B cell (primary cell): ENCODE data around the gene SLC12A3. TPM values are rescaled to one million over a fixed set of nuclear protein-coding genes. Genes with fewer than 3 reads are reported as not detected.
A peak's percentile ranks its signal among the peaks of the same experiment; 100 is the strongest.

Source experiments
- ATAC-seq: fragments of 200-7000 bp; cut with Tn5 transposase; one replicate; pipeline ENCODE4 v1.10.0; 2021; ENCODE audit warnings: low read depth, mild to moderate bottlenecking, moderate number of reproducible peaks, moderate library complexity
- CTCF ChIA-PET: fragments of 350-600 bp; sonication (Branson Sonifier 250); formaldehyde crosslinking; loops from one replicate; lab custom pipeline; 2021; ENCODE audit warnings: antibody characterized with exemption, inconsistent platforms; lab: Charles Lee
- POLR2A ChIA-PET: fragments of 350-600 bp; sonication (Branson Sonifier 250); formaldehyde crosslinking; loops from one replicate; lab custom pipeline; 2021; ENCODE audit warnings: antibody characterized with exemption; lab: Charles Lee
- DNase-seq: peaks from one replicate; pipeline ENCODE4 v3.0.0; 2013
- H2AFZ ChIP-seq: 2 replicates; pipeline ENCODE4 v1.6.1; 2012; ENCODE audit warnings: mild to moderate bottlenecking, low read depth, low read length; ENCODE audit not compliant: insufficient read depth, poor library complexity, severe bottlenecking
- H3K27ac ChIP-seq, 2 donors: 1 replicate in 1 of 2; 2 replicates in 1 of 2; pipeline ENCODE4 v1.5.1; 2012 to 2013; ENCODE audit warnings: low read length in 2 of 2, mild to moderate bottlenecking in 2 of 2, moderate library complexity in 1 of 2
- H3K27me3 ChIP-seq, 4 experiments: fragments of 200-600 bp in 1 of 4; sonication (generic) in 1 of 4; replicated peaks in 1 of 4; 1 replicate in 2 of 4; 2 replicates in 2 of 4; pipeline versions ENCODE4 v1.6.1 to v1.7.0; 2013 to 2016; ENCODE audit warnings: low read length in 3 of 4, mild to moderate bottlenecking in 2 of 4, mixed read lengths in 1 of 4, moderate library complexity in 1 of 4; ENCODE audit not compliant: insufficient read depth in 4 of 4, control insufficient read depth in 3 of 4; ENCODE audit errors: control extremely low read depth in 1 of 4
- H3K36me3 ChIP-seq, 2 experiments: replicated peaks in 1 of 2; 1 replicate in 1 of 2; 2 replicates in 1 of 2; pipeline versions ENCODE4 v1.6.1 to v1.7.1; 2013; ENCODE audit warnings: low read length in 1 of 2; ENCODE audit not compliant: insufficient read depth in 2 of 2, control insufficient read depth in 1 of 2; ENCODE audit errors: control extremely low read depth in 1 of 2, extremely low read depth in 1 of 2
- H3K4me1 ChIP-seq, 2 donors: fragments of 200-600 bp in 1 of 2; sonication (generic) in 1 of 2; 1 replicate in 1 of 2; 2 replicates in 1 of 2; pipeline versions ENCODE4 v1.5.1 to v1.6.1; 2013 to 2017; ENCODE audit warnings: low read length in 2 of 2; ENCODE audit not compliant: control insufficient read depth in 2 of 2, insufficient read depth in 2 of 2
- H3K4me2 ChIP-seq: replicated peaks from 2 replicates; pipeline ENCODE3; 2012; ENCODE audit warnings: mild to moderate bottlenecking, low read depth, low read length; ENCODE audit not compliant: poor library complexity, severe bottlenecking
- H3K4me3 ChIP-seq, 5 experiments: fragments of 200-600 bp in 1 of 5; sonication (generic) in 1 of 5; 1 replicate in 3 of 5; 2 replicates in 2 of 5; pipeline versions ENCODE4 v1.5.1 to v1.7.0; 2011 to 2016; ENCODE audit warnings: low read length in 4 of 5, mild to moderate bottlenecking in 4 of 5, low read depth in 2 of 5, control low read depth in 1 of 5, moderate library complexity in 1 of 5; ENCODE audit not compliant: insufficient read depth in 1 of 5; ENCODE audit errors: control extremely low read depth in 1 of 5, extremely low read depth in 1 of 5
- H3K79me2 ChIP-seq: fragments of 200-600 bp; sonication (generic); one replicate; pipeline ENCODE4 v1.6.0; 2016; ENCODE audit warnings: low read length; ENCODE audit not compliant: control insufficient read depth, insufficient read depth
- H3K9ac ChIP-seq: fragments of 200-600 bp; sonication (generic); 2 replicates; pipeline ENCODE4 v1.6.1; 2017; ENCODE audit warnings: mild to moderate bottlenecking, low read length, moderate library complexity
- H3K9me3 ChIP-seq, 3 donors: one replicate each; pipeline versions ENCODE4 v1.6.1 to v1.7.1; 2013; ENCODE audit warnings: low read length in 2 of 3; ENCODE audit not compliant: control insufficient read depth in 2 of 3, insufficient read depth in 1 of 3; ENCODE audit errors: control extremely low read depth in 1 of 3
- H4K20me1 ChIP-seq: 2 replicates; pipeline ENCODE4 v1.6.0; 2012; ENCODE audit warnings: mild to moderate bottlenecking, low read length; ENCODE audit not compliant: insufficient read depth, control insufficient read depth, poor library complexity, severe bottlenecking
- H3K27ac Mint-ChIP-seq: one replicate; pipeline ENCODE4 v1.8.0; 2021; ENCODE audit warnings: mixed read lengths
- H3K27me3 Mint-ChIP-seq: one replicate; pipeline ENCODE4 v1.8.0; 2021; ENCODE audit warnings: mixed read lengths
- H3K4me1 Mint-ChIP-seq: one replicate; pipeline ENCODE4 v1.8.0; 2021; ENCODE audit warnings: mixed read lengths
- H3K4me3 Mint-ChIP-seq: one replicate; pipeline ENCODE4 v1.8.0; 2021; ENCODE audit warnings: mixed read lengths
- H3K9me3 Mint-ChIP-seq: one replicate; pipeline ENCODE4 v1.8.0; 2022; ENCODE audit warnings: mixed read lengths; ENCODE audit not compliant: insufficient read depth
- CTCF ChIP-seq: fragments of 200-600 bp; IDR thresholded peaks from one replicate; pipeline ENCODE4 v1.8.0; 2022; ENCODE audit warnings: antibody characterized with exemption, mild to moderate bottlenecking
- EZH2 ChIP-seq: IDR thresholded peaks from 2 replicates; pipeline ENCODE4 v1.6.1; 2012; ENCODE audit warnings: borderline replicate concordance, low read depth, mild to moderate bottlenecking, moderate library complexity, low read length; ENCODE audit not compliant: insufficient read depth, poor library complexity, severe bottlenecking
- WGBS: methylation state at CpG from one replicate; pipeline ENCODE4 v1.1.5; 2013; ENCODE audit warnings: missing lambda C conversion rate; ENCODE audit not compliant: insufficient coverage; 5-methylcytosine and 5-hydroxymethylcytosine counted together
- intact Hi-C: fragments of 100-400 bp; cut with micrococcal nuclease; formaldehyde crosslinking; loops from one replicate; pipeline ENCODE4 v1.10.0; 2022
- polyA plus RNA-seq: library from polyadenylated mRNA; depleted of rRNA; stranded (reverse); fragments of >200 nt; gene quantifications from 2 replicates; pipeline ENCODE4 v1.2.3, GENCODE V29; 2012
- total RNA-seq, 2 donors: library from RNA; stranded (reverse); fragments of 120-200 nt in 1 of 2; gene quantifications; 1 replicate in 1 of 2; 2 replicates in 1 of 2; pipeline versions ENCODE4 v1.2.3 to v1.2.4, GENCODE V29; 2013 to 2022

SLC12A3 gene
- total and polyA plus RNA-seq, 2 donors (not counting 1 experiment from before 2014, with no cell fraction given): 1.3 to 4.9 TPM

GRCh38 chr16:56858374-56858773, 6.6 kb upstream of the SLC12A3 start:
- no peaks in the 10 kb centered on the region for H3K9me3 ChIP-seq
- H2AFZ ChIP-seq: no peak overlapping the region
- H3K4me3 Mint-ChIP-seq: no peak overlapping the region
- no peak overlapping the region for H3K4me2 ChIP-seq
- no peaks in the 10 kb centered on the region for H3K79me2 ChIP-seq
- DNase-seq (peak; percentile 53), ATAC-seq (no peak)
- 19% methylated on average over 4 of the region's 14 CpGs for WGBS
- H3K4me1 Mint-ChIP-seq: peaks cover 34% of the 10 kb centered on the region
- H3K4me1 ChIP-seq: peaks cover 15 to 57% of the 10 kb centered on the region in 2 donors
- no peak overlapping the region for H3K9ac ChIP-seq
- intact Hi-C loops: no loop called here
- no peaks in the 10 kb centered on the region for H3K27me3 Mint-ChIP-seq
- ChIA-PET CTCF (interaction anchor here (1.7 to 1.8 kb wide), 3 partner anchors 11 to 226 kb away, joined by 4 to 6 read pairs (median 6); no protein-coding TSS in a partner anchor), POLR2A (no interaction called here)
- H3K4me3 ChIP-seq: no peak overlapping the region
- no peaks in the 10 kb centered on the region for H3K36me3 ChIP-seq
- H3K27ac ChIP-seq: peak overlapping the region in 1 of 2 donors; percentile 21
- H3K27me3 ChIP-seq: no peaks in the 10 kb centered on the region
- no peaks in the 10 kb centered on the region for H3K9me3 Mint-ChIP-seq
- H4K20me1 ChIP-seq: no peaks in the 10 kb centered on the region
- no peak for TF ChIP-seq CTCF
- no peak for TF ChIP-seq EZH2
- H3K27ac Mint-ChIP-seq: peak overlapping the region; percentile 15

GRCh38 chr16:56859636-56860035, 5.4 kb upstream of the SLC12A3 start:
- H3K9me3 ChIP-seq: no peaks in the 10 kb centered on the region
- 100% methylated on average over 1 of the region's 2 CpGs for WGBS
- peak overlapping the region; percentile 49 for H3K9ac ChIP-seq
- H3K27me3 ChIP-seq: no peaks in the 10 kb centered on the region
- H3K4me2 ChIP-seq: peak overlapping the region; percentile 67
- DNase-seq: no peak
- peaks cover 15 to 58% of the 10 kb centered on the region in 2 donors for H3K4me1 ChIP-seq
- no peaks in the 10 kb centered on the region for H4K20me1 ChIP-seq
- CTCF ChIA-PET: interaction anchor here (1.0 to 1.8 kb wide), 5 partner anchors 10 to 225 kb away, joined by 3 to 6 read pairs (median 5); no protein-coding TSS in a partner anchor
- intact Hi-C loops: no loop called here
- H3K27me3 Mint-ChIP-seq: no peaks in the 10 kb centered on the region
- no peak overlapping the region for H2AFZ ChIP-seq
- H3K4me3 ChIP-seq: no peak overlapping the region
- H3K27ac Mint-ChIP-seq: peak overlapping the region; percentile 92
- no peaks in the 10 kb centered on the region for H3K79me2 ChIP-seq
- ATAC-seq: no peak
- POLR2A ChIA-PET: interaction anchor here (0.6 to 1.1 kb wide), 3 partner anchors 72 to 88 kb away, joined by 3 to 9 read pairs (median 3); no protein-coding TSS in a partner anchor
- H3K27ac ChIP-seq: peak overlapping the region in 1 of 2 donors; percentile 65
- peaks cover 34% of the 10 kb centered on the region for H3K4me1 Mint-ChIP-seq
- H3K4me3 Mint-ChIP-seq: no peak overlapping the region
- H3K9me3 Mint-ChIP-seq: no peaks in the 10 kb centered on the region
- H3K36me3 ChIP-seq: no peaks in the 10 kb centered on the region
- TF ChIP-seq EZH2 (no peak), CTCF (no peak)
